Neural crest cell (in vitro differentiated cells): ENCODE measurements around the gene CNGA3. TPM values are rescaled to one million over a fixed set of nuclear protein-coding genes. Genes with fewer than 3 reads are reported as not detected.

Experiments used
- DNase-seq: peaks from one replicate; pipeline ENCODE4 v3.0.0; 2021; ENCODE audit warnings: low read depth, mixed read lengths, low spot score
- H3K27ac Mint-ChIP-seq: one replicate; pipeline ENCODE4 v1.8.0; 2021; ENCODE audit warnings: mild to moderate bottlenecking, mixed read lengths; ENCODE audit not compliant: unreplicated experiment
- H3K27me3 Mint-ChIP-seq: 2 replicates; pipeline ENCODE4 v1.8.0; 2021; ENCODE audit warnings: low read depth, mild to moderate bottlenecking, mixed read lengths
- H3K36me3 Mint-ChIP-seq: 2 replicates; pipeline ENCODE4 v1.8.0; 2021; ENCODE audit warnings: low read depth, mild to moderate bottlenecking, mixed read lengths
- H3K4me1 Mint-ChIP-seq: 2 replicates; pipeline ENCODE4 v1.8.0; 2021; ENCODE audit warnings: mixed read lengths
- H3K4me3 Mint-ChIP-seq: one replicate; pipeline ENCODE4 v1.8.0; 2021; ENCODE audit warnings: mild to moderate bottlenecking, mixed read lengths
- H3K9me3 Mint-ChIP-seq: 2 replicates; pipeline ENCODE4 v1.8.0; 2021; ENCODE audit warnings: mixed read lengths
- CTCF ChIP-seq: fragments of 200-600 bp; sonication (generic); conservative IDR thresholded peaks from 2 replicates; pipeline ENCODE4 v1.5.0; 2021; ENCODE audit warnings: antibody characterized with exemption, mild to moderate bottlenecking
- total RNA-seq: library from RNA; stranded (reverse); gene quantifications from 2 replicates; pipeline ENCODE4 v1.2.1, GENCODE V29; 2021

CNGA3 gene
- total RNA-seq, 1 donor from 2014 or later = 0.72 TPM

GRCh38 chr2:98372121-98372520, 25.9 kb downstream of the CNGA3 start:
- peaks cover 12% of the 10 kb centered on the region for H3K4me1 Mint-ChIP-seq
- no peak overlapping the region for H3K4me3 Mint-ChIP-seq
- peaks cover 7% of the 10 kb centered on the region for H3K9me3 Mint-ChIP-seq
- H3K36me3 Mint-ChIP-seq = peaks cover 2% of the 10 kb centered on the region
- H3K27me3 Mint-ChIP-seq = peaks cover 2% of the 10 kb centered on the region
- no peak for DNase-seq
- no peak overlapping the region for H3K27ac Mint-ChIP-seq
- no peak for TF ChIP-seq CTCF

GRCh38 chr2:98372579-98372978, 26.3 kb downstream of the CNGA3 start:
- TF ChIP-seq CTCF = no peak
- no peak overlapping the region for H3K4me3 Mint-ChIP-seq
- no peak for DNase-seq
- H3K27me3 Mint-ChIP-seq = peaks cover 3% of the 10 kb centered on the region
- H3K4me1 Mint-ChIP-seq = peaks cover 15% of the 10 kb centered on the region
- H3K36me3 Mint-ChIP-seq = peaks cover 2% of the 10 kb centered on the region
- no peak overlapping the region for H3K27ac Mint-ChIP-seq
- H3K9me3 Mint-ChIP-seq = peaks cover 6% of the 10 kb centered on the region

DNA sequence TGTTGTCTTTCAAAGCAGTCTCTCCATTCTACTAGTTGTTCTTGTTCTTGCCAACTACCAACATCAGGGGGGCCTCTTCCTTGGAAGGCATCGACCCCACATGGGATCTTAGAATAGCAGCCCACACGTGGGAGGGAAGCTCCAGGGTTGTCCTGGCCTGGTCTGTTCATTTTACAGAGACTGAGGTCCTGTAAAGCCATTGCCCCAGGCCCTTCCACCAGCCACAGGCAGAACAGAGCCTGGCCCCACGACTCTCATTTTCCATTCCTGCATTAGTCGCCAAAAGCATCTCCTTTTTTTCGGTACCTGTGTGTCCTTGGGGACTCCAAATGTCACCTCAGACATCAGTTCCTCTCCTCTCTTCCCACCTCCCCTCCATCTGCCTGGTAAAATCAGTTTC, 28.0 kb downstream of the CNGA3 start:
- Mint-ChIP-seq H3K27me3 (peaks cover 4% of the 10 kb centered on the region), H3K9me3 (no peaks in the 10 kb centered on the region), H3K4me3 (no peak overlapping the region), H3K36me3 (peaks cover under 1% of the 10 kb centered on the region), H3K27ac (no peak overlapping the region), H3K4me1 (peaks cover 18% of the 10 kb centered on the region)
- TF ChIP-seq CTCF = no peak
- DNase-seq = no peak

GRCh38 chr2:98374958-98375570, 28.8 kb downstream of the CNGA3 start:
- Mint-ChIP-seq H3K27me3 (peaks cover 4% of the 10 kb centered on the region), H3K36me3 (no peaks in the 10 kb centered on the region), H3K4me1 (peaks cover 18% of the 10 kb centered on the region), H3K9me3 (no peaks in the 10 kb centered on the region), H3K4me3 (no peak overlapping the region), H3K27ac (no peak overlapping the region)
- no peak for DNase-seq
- TF ChIP-seq CTCF = no peak

GRCh38 chr2:98376301-98376910, 30.1 kb downstream of the CNGA3 start:
- DNase-seq = no peak

More at GRCh38 chr2:98376301-98376910, 30.1 kb downstream of the CNGA3 start:
- Mint-ChIP-seq H3K9me3 (no peaks in the 10 kb centered on the region), H3K27ac (peak overlapping the region; percentile 16), H3K4me1 (peaks cover 18% of the 10 kb centered on the region), H3K36me3 (no peaks in the 10 kb centered on the region), H3K27me3 (peaks cover 4% of the 10 kb centered on the region), H3K4me3 (no peak overlapping the region)
- TF ChIP-seq CTCF = no peak
